Epithelial cell of proximal tubule (primary cell): Measurements from ENCODE around the gene BBS12. TPM values are rescaled to one million over a fixed set of nuclear protein-coding genes. Genes with fewer than 3 reads are reported as not detected.

Experiments used
- DNase-seq: peaks from one replicate; pipeline ENCODE4 v3.0.0-alpha.2; 2011; ENCODE audit warnings: low read depth
- H3K4me3 ChIP-seq: 2 replicates; pipeline ENCODE4 v1.5.1; 2011; ENCODE audit warnings: low read depth, mild to moderate bottlenecking, low read length
- CTCF ChIP-seq: conservative IDR thresholded peaks from 2 replicates; pipeline ENCODE4 v1.5.1; 2012; ENCODE audit warnings: low read depth, mild to moderate bottlenecking, low read length
- total RNA-seq: library from RNA; depleted of rRNA; stranded (reverse); fragments of >200 nt; gene quantifications from 2 replicates; pipeline ENCODE4 v1.2.3, GENCODE V29; 2015

BBS12 gene
- total RNA-seq, 1 donor from 2014 or later, result 3.5 TPM

DNA sequence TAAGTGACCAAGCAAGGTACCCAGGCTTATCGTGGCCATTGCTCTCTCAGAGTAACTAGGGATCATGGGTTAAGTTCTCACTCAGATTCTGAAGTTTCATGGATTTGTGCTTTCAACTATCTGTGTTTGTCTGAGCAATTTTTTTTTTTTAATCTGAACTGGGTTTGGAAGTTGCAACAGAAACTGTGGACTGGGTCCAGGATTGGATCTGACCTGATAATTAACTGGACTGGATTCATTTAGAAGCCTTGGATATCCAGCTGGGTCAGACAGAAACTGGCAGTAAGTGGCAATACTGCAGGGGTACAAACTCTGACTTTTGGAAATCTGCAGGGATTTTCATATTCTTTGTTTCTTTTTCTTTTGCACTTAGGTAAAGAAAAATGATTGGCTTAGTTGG lies 55.4 kb downstream of the BBS12 start:
- TF ChIP-seq CTCF, result no peak
- no peak for DNase-seq
- H3K4me3 ChIP-seq, result no peak overlapping the region

DNA sequence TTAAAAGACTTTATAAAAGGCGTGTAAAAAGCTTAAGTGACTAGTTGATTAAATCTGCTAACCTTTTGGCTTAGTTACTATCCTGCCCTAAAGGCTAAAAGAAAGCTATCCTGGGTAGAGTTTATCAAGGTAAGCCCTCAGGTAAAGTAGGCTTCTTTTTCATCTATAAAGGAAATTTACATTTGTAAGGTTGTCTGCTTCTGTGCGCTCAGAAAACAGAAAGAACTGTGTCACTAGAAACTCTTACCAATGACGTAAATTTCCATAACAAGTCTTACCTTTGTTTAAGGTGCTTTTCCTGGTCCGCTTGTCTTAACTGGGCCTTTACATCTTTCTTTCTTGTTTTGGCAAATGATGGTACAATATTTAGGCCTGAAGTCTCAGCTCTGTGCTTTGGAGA lies 56.4 kb downstream of the BBS12 start:
- no peak for DNase-seq
- H3K4me3 ChIP-seq, result no peak overlapping the region
- no peak for TF ChIP-seq CTCF

DNA sequence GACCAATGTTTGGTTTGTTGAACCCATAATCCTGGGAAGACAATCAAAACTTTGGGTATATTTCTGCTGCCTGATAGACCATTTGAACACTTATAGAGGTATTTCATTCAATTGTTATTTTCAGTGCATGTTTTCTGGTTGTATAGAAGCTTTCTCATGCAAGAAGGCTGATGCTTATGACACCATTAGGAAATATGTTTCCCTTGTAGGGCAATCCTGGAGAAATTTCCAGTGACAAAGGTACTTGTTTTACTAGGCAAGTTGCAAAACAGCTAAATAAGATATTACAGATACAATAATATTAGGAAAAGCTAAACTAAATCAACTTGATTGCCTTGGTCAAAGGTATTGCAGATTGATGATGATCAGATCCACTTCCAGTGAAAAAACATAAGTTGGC lies 61.3 kb downstream of the BBS12 start:
- no peak for TF ChIP-seq CTCF
- DNase-seq, result no peak
- no peak overlapping the region for H3K4me3 ChIP-seq

Other genes with a start within 250 kb of the BBS12 start
- not detected in 2 replicates for gene IL21, start 111.6 kb upstream of the BBS12 start, total RNA-seq
- 11.4 and 17.4 TPM in 2 replicates for gene FGF2, start 94.1 kb downstream of the BBS12 start, total RNA-seq
- gene NUDT6, start 189.9 kb downstream of the BBS12 start, total RNA-seq, result 5.7 and 12.5 TPM in 2 replicates